Esophagus squamous epithelium (tissue), 4 donors: ENCODE results near the gene TMEM63B.

ENCODE experiments used
- CTCF ChIP-seq, 6 experiments: fragments of 450-650 bp in 4 of 6; fragments of 200-600 bp in 2 of 6; sonication (generic) in 2 of 6; IDR thresholded peaks; one replicate each; pipeline ENCODE4 v1.5.1; 2016 to 2019; ENCODE audit warnings: antibody characterized with exemption in 6 of 6, mild to moderate bottlenecking in 4 of 6, moderate library complexity in 4 of 6
- POLR2A ChIP-seq, 4 donors: fragments of 450-650 bp; IDR thresholded peaks; one replicate each; pipeline ENCODE4 v1.6.1; 2017; ENCODE audit warnings: antibody characterized with exemption in 4 of 4, mild to moderate bottlenecking in 4 of 4, moderate library complexity in 3 of 4

- TF ChIP-seq CTCF (IDR thresholded peaks at IDR 0.05) (no peak), POLR2A (IDR thresholded peaks at IDR 0.05) (no peak)
Observed at GRCh38 chr6:44152109-44152461, 24.7 kb downstream of the TMEM63B start.
